ENCODE measurements around the gene LIMK1. TPM values are rescaled to one million over a fixed set of nuclear protein-coding genes. Genes with fewer than 3 reads are reported as not detected.

Gene LIMK1
- total RNA-seq, 4 donors from 2014 or later, result 12.8 to 21.5 (median 17.2) TPM

GRCh38 chr7:74051193-74051592 lies 32.4 kb upstream of the LIMK1 start:
- 68% methylated on average over 8 of the region's 10 CpGs for WGBS
- Histone ChIP-seq H3K4me1 (peaks cover 6% of the 10 kb centered on the region), H3K27ac (no peak overlapping the region), H3K36me3 (peaks cover 67% of the 10 kb centered on the region), H3K9me3 (no peaks in the 10 kb centered on the region), H3K27me3 (no peaks in the 10 kb centered on the region), H3K4me3 (no peak overlapping the region)
- no peak for DNase-seq (ENCODE audit: low spot score in 2 of 2)
- TF ChIP-seq CTCF (IDR thresholded peaks at IDR 0.05) (no peak), POLR2A (IDR thresholded peaks at IDR 0.05) (no peak), EP300 (IDR thresholded peaks at IDR 0.05) (no peak), POLR2AphosphoS5 (IDR thresholded peaks at IDR 0.05) (no peak)

GRCh38 chr7:74051629-74052410 lies 31.8 kb upstream of the LIMK1 start:
- H3K27me3 ChIP-seq, result no peaks in the 10 kb centered on the region
- no peak overlapping the region for H3K27ac ChIP-seq
- peak in 1 of 2 donors; percentile 52 for DNase-seq (ENCODE audit: low spot score in 2 of 2)
- 54% methylated on average over 14 of the region's 16 CpGs for WGBS
- H3K36me3 ChIP-seq, result peaks cover 64% of the 10 kb centered on the region
- H3K4me1 ChIP-seq, result peaks cover 6% of the 10 kb centered on the region
- H3K4me3 ChIP-seq, result no peak overlapping the region
- no peaks in the 10 kb centered on the region for H3K9me3 ChIP-seq
- no peak for TF ChIP-seq POLR2AphosphoS5 (IDR thresholded peaks at IDR 0.05)
- no peak for TF ChIP-seq CTCF (IDR thresholded peaks at IDR 0.05)
- no peak for TF ChIP-seq EP300 (IDR thresholded peaks at IDR 0.05)
- no peak for TF ChIP-seq POLR2A (IDR thresholded peaks at IDR 0.05)

GRCh38 chr7:74052628-74053027 lies 31.0 kb upstream of the LIMK1 start:
- Histone ChIP-seq H3K4me1 (peaks cover 7% of the 10 kb centered on the region), H3K27me3 (no peaks in the 10 kb centered on the region), H3K9me3 (no peaks in the 10 kb centered on the region), H3K36me3 (peaks cover 58% of the 10 kb centered on the region), H3K27ac (no peak overlapping the region), H3K4me3 (no peak overlapping the region)
- no peak for TF ChIP-seq CTCF (IDR thresholded peaks at IDR 0.05)
- no peak for TF ChIP-seq EP300 (IDR thresholded peaks at IDR 0.05)
- no peak for TF ChIP-seq POLR2A (IDR thresholded peaks at IDR 0.05)
- TF ChIP-seq POLR2AphosphoS5 (IDR thresholded peaks at IDR 0.05), result no peak
- no peak for DNase-seq (ENCODE audit: low spot score in 2 of 2)
- 82% methylated on average over 1 of the region's 1 CpG for WGBS

- Histone ChIP-seq H3K27me3 (no peaks in the 10 kb centered on the region), H3K27ac (no peak overlapping the region), H3K36me3 (peaks cover 53% of the 10 kb centered on the region), H3K9me3 (no peaks in the 10 kb centered on the region), H3K4me1 (peaks cover 12% of the 10 kb centered on the region), H3K4me3 (no peak overlapping the region)
- 92% methylated on average over 3 of the region's 3 CpGs for WGBS
- DNase-seq (ENCODE audit: low spot score in 2 of 2), result no peak
- no peak for TF ChIP-seq EP300 (IDR thresholded peaks at IDR 0.05)
- no peak for TF ChIP-seq POLR2A (IDR thresholded peaks at IDR 0.05)
- TF ChIP-seq CTCF (IDR thresholded peaks at IDR 0.05), result no peak
- no peak for TF ChIP-seq POLR2AphosphoS5 (IDR thresholded peaks at IDR 0.05)
Measured at GRCh38 chr7:74053589-74054186, 29.9 kb upstream of the LIMK1 start.
